ENCODE measurements around the gene FAM120A.

The FAM120A gene

DNA sequence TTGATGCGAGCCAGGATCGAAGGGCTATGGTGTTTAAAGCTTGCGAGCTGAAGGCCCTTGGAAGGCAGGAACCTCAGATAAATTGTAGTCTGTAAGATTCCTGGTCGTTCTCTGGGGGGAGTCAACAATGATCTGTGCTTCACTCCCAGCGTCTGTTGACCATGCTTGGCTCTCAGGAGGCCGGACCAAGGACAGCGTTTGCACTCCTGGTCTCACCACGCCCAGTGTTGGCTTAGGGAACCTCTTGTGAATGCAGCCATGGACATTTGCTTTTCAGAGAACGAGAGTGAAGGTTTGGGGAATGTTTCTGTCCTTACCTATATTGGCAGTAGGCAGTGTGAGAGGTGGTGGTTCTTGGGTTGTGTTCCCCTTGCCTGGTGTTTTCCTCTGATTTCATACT lies 62.1 kb downstream of the FAM120A start:
- no peak for TF ChIP-seq GATA1 (IDR thresholded peaks at IDR 0.05; ENCODE audit: low read depth, low read length)
- no peak for DNase-seq

DNA sequence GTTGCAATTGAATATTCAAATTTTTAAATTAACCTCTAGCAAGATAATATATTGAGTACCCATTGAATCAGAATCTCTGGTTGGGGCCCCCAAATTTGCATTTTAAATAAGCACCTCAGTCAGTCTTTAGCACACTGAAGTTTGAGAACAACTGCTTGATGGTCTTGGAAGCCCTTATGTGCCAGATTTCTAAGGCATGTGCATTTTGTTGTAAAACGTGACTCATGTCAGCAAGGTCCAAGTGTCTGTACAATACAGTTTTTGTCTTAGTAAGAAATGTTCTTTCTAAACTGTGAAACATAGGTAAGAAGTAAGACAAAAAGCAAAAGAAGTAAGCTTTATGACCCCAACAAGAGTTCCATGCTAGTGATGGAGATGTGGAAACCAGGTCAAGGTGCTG lies 65.8 kb downstream of the FAM120A start:
- DNase-seq: no peak
- TF ChIP-seq GATA1 (IDR thresholded peaks at IDR 0.05; ENCODE audit: low read depth, low read length) (no peak), POLR2A (IDR thresholded peaks at IDR 0.05; ENCODE audit: low read length) (no peak)

DNA sequence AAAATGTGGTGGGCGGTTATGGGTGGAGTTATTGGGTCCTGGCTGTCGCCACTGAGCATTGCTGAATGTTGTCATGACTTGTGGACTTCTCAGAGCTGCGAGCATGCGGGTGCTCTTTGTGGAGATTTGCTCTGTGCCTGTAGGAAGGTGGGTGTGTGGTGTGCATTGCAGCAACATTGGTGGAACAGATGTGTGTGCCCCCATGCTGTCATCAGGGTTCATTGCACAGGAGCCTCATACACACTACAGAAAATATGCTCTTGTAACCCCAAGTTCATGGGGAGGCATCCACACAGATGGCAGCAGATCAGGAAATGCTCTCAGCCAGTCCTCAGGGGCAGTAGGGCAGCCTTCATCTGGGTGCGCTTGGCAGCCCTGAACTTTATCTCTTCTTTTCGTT lies 69.0 kb downstream of the FAM120A start:
- TF ChIP-seq GATA1 (IDR thresholded peaks at IDR 0.05; ENCODE audit: low read depth, low read length): no peak
- no peak for TF ChIP-seq POLR2A (IDR thresholded peaks at IDR 0.05; ENCODE audit: low read length)
- peak; percentile 11 to 27 for DNase-seq

DNA sequence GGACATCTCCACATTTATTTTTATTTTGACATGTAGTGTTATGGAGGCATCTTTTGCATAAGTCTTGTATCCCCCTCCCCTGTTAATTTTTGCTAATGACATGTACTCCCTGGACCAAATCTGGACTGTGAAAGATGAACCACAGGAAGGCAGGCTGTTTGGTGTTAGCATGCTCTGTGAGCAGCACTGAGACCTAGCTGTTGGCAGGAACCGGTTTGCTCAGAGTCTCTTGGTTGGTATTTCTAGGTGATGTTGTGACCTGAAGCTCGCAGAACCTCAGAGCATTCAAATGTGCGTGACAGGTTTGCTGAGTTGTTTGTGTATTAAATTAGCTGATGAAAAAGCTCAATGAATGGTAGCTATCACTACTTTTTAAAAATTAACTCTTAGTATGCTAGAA lies 71.3 kb downstream of the FAM120A start:
- DNase-seq: no peak
- TF ChIP-seq GATA1 (IDR thresholded peaks at IDR 0.05; ENCODE audit: low read depth, low read length): no peak
- TF ChIP-seq POLR2A (IDR thresholded peaks at IDR 0.05; ENCODE audit: low read length): no peak

DNA sequence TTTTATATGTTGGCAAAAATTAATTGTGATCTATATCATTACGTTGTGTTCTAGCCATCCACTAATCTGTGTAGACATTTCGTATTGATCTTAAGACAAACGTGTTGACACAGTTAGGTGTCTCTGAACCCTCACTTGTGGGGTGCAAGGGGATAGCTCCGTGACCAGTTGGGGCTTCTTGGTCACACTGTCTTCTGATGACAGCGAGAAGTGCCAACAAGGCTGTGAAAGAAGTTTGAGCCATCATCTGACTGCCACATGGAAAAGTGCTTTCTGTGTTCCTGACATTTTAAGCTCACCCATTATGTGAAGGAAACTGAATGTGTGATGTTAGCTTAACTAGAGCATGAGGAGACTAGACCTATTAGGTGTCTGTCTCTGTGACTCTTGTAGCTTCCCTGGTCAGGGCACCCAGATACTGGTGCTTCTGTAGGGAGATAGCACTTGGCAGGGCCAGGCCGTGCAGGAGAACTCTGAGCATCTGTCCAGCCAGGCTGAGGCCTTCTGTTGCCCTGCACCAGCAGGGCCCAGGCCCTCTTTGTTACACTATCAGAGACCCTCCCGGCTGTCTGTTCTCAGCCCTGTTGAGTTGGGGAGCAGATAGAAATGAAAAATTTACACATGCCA lies 72.1 kb downstream of the FAM120A start:
- no peak for DNase-seq
- TF ChIP-seq POLR2A (IDR thresholded peaks at IDR 0.05; ENCODE audit: low read length) (no peak), GATA1 (IDR thresholded peaks at IDR 0.05; ENCODE audit: low read depth, low read length) (no peak)

DNA sequence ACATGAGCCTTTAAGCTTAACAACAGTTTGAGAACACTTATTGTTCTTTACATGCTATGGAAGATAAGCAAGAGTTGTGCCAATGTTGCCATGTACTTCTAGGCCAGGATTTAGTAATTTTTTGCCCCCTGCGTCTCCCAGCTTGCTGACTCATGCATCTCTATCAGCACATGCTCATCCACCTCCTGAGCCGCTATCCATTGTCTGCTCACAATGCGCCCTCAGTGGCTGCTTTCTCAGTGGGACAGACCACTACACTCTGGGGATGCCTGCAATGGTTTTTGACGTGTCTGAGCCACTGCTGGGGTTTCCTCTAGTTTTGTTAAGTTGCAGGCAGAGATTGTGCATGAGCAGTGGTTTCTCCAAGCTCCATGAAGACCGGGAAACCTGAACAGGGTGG lies 74.0 kb downstream of the FAM120A start:
- no peak for TF ChIP-seq POLR2A (IDR thresholded peaks at IDR 0.05; ENCODE audit: low read length)
- TF ChIP-seq GATA1 (IDR thresholded peaks at IDR 0.05; ENCODE audit: low read depth, low read length): no peak
- DNase-seq: peak in 1 of 2 experiments; percentile 30

DNA sequence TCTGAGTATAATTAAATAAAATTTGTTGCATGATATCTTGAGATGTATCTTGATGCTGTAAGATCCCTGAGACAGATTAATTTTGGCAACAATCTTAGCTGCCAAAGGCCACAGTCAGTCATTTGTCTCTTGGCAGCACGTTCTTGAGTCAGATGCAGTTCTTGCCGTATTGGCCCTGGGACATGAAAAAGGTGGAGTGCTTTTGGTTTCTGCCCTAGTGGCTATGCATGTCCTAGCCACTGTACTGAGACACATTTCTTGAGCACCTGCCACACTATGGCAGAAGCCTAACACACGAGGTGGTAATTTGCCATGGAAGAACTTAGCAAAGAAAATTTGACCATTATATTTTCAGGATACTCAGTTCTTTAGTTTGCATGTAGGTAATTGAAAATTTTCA lies 79.9 kb downstream of the FAM120A start:
- no peak for TF ChIP-seq GATA1 (IDR thresholded peaks at IDR 0.05; ENCODE audit: low read depth, low read length)
- TF ChIP-seq POLR2A (IDR thresholded peaks at IDR 0.05; ENCODE audit: low read length): no peak
- DNase-seq: no peak

DNA sequence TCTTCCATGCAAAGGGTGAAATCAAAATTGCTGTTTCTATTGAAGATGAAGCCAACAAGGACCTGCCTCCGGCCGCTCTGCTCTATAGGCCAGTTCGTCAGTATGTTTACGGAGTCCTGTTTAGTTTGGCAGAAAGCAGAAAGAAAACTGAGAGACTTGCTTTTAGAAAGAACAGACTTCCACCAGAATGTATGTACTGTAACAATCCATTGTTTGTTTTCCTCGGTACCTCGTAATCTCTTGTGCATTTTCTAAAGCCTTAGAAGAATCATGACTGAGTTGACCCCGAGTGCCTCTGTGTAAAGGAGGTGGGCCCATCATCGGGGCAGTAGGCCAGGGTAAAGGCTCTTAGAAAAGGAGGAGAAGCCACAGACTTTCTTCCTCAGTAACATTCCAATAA lies 80.7 kb downstream of the FAM120A start:
- no peak for TF ChIP-seq POLR2A (IDR thresholded peaks at IDR 0.05; ENCODE audit: low read length)
- no peak for TF ChIP-seq GATA1 (IDR thresholded peaks at IDR 0.05; ENCODE audit: low read depth, low read length)
- DNase-seq: no peak

DNA sequence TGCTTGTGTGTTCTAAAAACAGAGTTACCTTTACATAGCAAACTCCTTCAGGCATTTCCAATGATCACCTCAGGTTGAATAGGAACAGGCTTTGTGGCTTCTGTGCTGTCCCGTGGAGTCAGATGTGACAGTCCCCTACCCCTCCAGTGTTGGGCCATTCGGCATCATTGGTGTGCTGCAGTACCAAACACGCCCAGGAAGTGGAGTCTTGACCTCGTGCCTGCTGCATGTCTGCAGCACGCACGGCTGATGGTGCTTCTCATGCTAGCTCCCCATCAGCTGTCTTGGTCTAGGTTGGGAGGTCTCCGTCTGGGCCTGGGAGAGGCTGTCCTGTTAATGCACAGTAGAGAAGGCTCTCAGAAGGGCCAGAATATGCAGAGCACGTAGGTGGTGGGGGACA lies 82.4 kb downstream of the FAM120A start:
- TF ChIP-seq POLR2A (IDR thresholded peaks at IDR 0.05; ENCODE audit: low read length) (no peak), GATA1 (IDR thresholded peaks at IDR 0.05; ENCODE audit: low read depth, low read length) (no peak)
- DNase-seq: no peak

DNA sequence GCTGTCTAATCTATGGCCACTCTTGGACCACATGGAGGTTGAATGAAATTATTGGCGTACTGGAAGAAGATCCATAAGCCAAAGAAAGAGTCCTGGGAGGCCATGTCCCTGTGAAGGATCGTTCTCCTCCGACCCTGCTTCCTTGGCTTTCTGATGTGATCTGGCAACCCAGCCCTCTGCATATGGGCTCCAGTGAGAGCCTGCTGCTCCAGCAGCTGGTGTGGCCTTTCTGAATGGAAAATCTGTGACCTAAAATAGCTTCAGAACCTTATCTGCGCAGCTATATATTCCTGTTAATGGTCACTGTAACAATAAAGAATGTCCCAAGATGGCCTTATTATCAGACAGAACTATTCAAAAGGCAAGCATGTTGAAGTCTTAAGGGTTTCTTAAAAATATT lies 84.7 kb downstream of the FAM120A start:
- TF ChIP-seq GATA1 (IDR thresholded peaks at IDR 0.05; ENCODE audit: low read depth, low read length) (no peak), POLR2A (IDR thresholded peaks at IDR 0.05; ENCODE audit: low read length) (no peak)
- DNase-seq: no peak

DNA sequence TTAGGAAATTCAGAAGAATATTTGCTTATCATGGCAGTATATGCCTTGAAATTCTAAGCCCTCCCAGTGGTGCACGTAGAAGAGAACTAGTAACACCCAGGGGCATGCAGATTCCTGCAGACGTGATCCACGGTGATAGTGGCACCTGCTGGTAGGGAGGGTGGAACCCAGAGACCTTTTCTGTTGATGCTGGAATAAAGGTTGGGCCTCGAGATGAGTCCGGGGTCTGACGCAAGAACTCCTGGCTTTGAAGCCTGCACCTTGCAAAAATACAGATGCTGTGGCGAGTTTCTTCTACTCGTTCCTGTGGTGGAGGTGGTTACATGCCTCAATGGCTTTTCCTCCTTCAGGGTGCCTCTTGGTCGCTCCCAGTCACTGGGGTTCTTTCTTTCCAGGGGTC lies 85.4 kb downstream of the FAM120A start:
- no peak for DNase-seq

DNA sequence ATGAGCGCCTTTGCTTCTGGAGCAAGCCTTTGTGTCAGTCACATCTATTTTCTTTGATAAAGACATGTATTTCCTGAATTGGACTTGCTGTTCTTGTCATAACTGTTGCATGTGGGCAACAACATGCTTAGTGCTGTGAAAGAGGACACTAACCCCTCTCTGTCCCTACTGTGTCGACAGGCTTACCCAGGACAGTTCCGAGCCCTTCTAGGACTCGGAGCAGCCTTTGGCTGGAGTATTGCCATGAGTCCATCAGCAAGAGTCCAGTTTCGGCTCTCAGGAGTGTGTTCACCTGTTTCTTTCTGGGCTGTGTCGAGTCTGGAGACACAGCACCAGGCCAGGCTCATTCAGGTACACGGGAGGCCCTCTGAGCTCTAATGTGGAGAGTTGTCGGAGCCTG lies 88.8 kb downstream of the FAM120A start:
- TF ChIP-seq POLR2A (IDR thresholded peaks at IDR 0.05; ENCODE audit: low read length) (no peak), GATA1 (IDR thresholded peaks at IDR 0.05; ENCODE audit: low read depth, low read length) (no peak)
- DNase-seq: no peak

More for the DNA sequence above, 85.4 kb downstream of the FAM120A start:
- TF ChIP-seq GATA1 (IDR thresholded peaks at IDR 0.05; ENCODE audit: low read depth, low read length) (no peak), POLR2A (IDR thresholded peaks at IDR 0.05; ENCODE audit: low read length) (no peak)

DNA sequence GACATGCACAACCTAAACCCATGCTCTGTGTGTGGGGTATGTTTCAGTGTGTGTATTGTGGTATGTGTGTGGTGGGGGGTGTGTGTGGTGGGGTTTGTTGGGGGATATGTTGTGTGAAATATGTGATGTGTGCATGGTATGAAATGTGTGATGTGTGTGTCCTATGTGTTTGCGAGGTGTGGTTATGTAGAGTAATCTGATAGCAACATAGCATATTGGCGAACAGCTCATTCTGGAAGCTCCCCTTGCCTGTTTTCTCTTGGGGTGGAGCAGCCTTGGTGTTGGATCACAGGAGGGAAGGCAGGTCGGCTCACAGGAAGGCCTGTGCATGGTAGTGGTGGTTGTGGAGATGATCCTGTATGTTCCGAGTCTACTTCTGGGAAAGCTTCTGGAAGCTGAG lies 89.5 kb downstream of the FAM120A start:
- TF ChIP-seq POLR2A (IDR thresholded peaks at IDR 0.05; ENCODE audit: low read length) (no peak), GATA1 (IDR thresholded peaks at IDR 0.05; ENCODE audit: low read depth, low read length) (no peak)
- no peak for DNase-seq

DNA sequence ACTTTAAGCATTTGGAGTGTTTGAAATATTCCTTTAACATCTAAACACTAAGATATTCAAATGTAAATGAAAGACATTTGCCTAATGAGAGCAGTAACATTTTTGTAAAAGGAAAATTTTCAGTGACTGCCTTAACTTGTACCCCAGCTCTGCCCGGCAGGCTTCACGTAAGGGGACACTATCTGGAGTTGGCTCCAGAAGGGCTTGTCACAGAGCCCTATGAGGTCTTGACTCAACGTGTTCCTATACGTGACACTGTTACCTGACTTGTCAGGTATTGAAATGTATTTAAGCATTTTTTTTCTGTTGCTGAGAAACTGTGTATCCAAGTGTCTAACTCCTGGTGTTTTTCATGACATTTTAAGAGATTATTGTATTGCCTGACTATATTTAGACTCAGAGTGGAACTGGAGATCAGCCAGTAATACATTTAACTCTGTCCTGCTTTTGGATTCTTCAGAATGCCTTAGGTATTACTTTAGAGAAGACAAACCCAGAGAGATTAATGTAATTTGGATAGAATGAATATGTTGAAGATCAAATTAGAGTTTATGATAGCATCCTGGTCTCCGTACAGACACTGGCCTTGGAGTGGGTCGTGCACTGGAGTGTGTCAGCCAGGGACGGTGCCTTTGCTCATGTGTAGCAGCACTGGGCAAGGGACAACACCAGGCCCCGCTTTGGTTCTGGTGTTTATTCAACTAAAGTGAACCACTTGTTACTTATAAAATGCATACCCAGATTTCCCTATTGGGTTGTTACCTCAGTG lies 90.3 kb downstream of the FAM120A start:
- TF ChIP-seq POLR2A (IDR thresholded peaks at IDR 0.05; ENCODE audit: low read length) (no peak), GATA1 (IDR thresholded peaks at IDR 0.05; ENCODE audit: low read depth, low read length) (no peak)
- DNase-seq: no peak

DNA sequence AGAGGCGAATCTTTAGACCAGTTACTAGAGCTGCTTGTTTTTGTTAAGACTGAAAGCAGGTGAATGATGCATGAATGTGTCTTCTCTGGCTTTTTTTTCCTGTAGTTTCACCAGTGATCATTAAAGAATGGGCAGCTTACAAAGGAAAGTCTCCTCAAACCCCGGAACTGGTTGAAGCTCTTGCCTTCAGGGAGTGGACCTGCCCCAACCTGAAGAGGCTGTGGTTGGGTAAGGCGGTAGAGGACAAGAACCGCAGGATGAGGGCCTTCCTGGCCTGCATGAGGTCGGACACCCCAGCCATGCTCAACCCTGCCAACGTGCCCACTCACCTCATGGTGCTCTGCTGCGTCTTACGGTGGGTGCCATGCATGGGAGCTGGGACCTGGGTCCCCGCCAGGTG lies 91.6 kb downstream of the FAM120A start:
- TF ChIP-seq GATA1 (IDR thresholded peaks at IDR 0.05; ENCODE audit: low read depth, low read length) (no peak), POLR2A (IDR thresholded peaks at IDR 0.05; ENCODE audit: low read length) (no peak)
- no peak for DNase-seq
